H1 (cell line): ENCODE results near the gene KCND1. TPM values are rescaled to one million over a fixed set of nuclear protein-coding genes. Genes with fewer than 3 reads are reported as not detected.

Experiments used
- GTF2F1 ChIP-seq: IDR thresholded peaks from 2 replicates; pipeline ENCODE4 v1.6.1; 2012; ENCODE audit warnings: low read depth, low read length, improper control_type of control experiment, borderline replicate concordance
- NANOG ChIP-seq: IDR thresholded peaks from 2 replicates; pipeline ENCODE4 v1.6.1; 2011; ENCODE audit warnings: low read length, low read depth, mild to moderate bottlenecking, inconsistent platforms; ENCODE audit not compliant: insufficient read depth, poor library complexity, severe bottlenecking
- RBBP5 ChIP-seq: IDR thresholded peaks from 2 replicates; pipeline ENCODE4 v1.7.1; 2012; ENCODE audit warnings: low read depth, mild to moderate bottlenecking, inconsistent platforms, low read length, moderate library complexity, borderline replicate concordance
- SAP30 ChIP-seq: fragments of 300-600 bp; sonication (generic); IDR thresholded peaks from 2 replicates; pipeline ENCODE4 v1.7.1; 2012; ENCODE audit warnings: low read length, moderate library complexity, mild to moderate bottlenecking, inconsistent platforms; ENCODE audit not compliant: insufficient read depth, insufficient replicate concordance
- SIN3A ChIP-seq, 2 experiments: IDR thresholded peaks in 1 of 2; conservative IDR thresholded peaks in 1 of 2; 2 replicates each; pipeline ENCODE4 v1.6.1; 2011 to 2012; ENCODE audit warnings: low read length in 2 of 2, improper control_type of control experiment in 1 of 2, low read depth in 1 of 2, mild to moderate bottlenecking in 1 of 2
- SP1 ChIP-seq: IDR thresholded peaks from 2 replicates; pipeline ENCODE4 v1.6.1; 2011; ENCODE audit warnings: low read depth, low read length
- polyA plus RNA-seq, 7 experiments: library from polyadenylated mRNA; depleted of rRNA in 3 of 7; stranded (reverse) in 5 of 7; unstranded in 2 of 7; fragments of >200 nt in 5 of 7; fragments of 200-250 nt in 2 of 7; gene quantifications; 1 replicate in 5 of 7; 2 replicates in 1 of 7; 4 replicates in 1 of 7; pipeline versions ENCODE4 v1.2.1 to v1.2.3, GENCODE V29; 2011 to 2013; ENCODE audit warnings: missing spikeins in 2 of 7, mixed read lengths in 2 of 7
- total RNA-seq: library from RNA; stranded (reverse); fragmentation: NEBNext Ultra II Directional; extraction: Animal tissue kit (Norgen Biotek cat#: 25700); gene quantifications from 2 replicates; pipeline ENCODE4 v1.2.1, GENCODE V29; 2021
- TF ChIP-seq, protein P1 (sequence below): fragments of 300-600 bp; sonication (generic); IDR thresholded peaks from 2 replicates; pipeline ENCODE4 v1.7.1; 2012; ENCODE audit warnings: low read length, moderate library complexity, mild to moderate bottlenecking, inconsistent platforms; ENCODE audit not compliant: insufficient replicate concordance
- TF ChIP-seq, protein P2 (sequence below): IDR thresholded peaks from 2 replicates; pipeline ENCODE4 v1.6.1; 2011; ENCODE audit warnings: low read depth, mild to moderate bottlenecking, low read length; ENCODE audit not compliant: insufficient read depth

KCND1 gene
- total and polyA plus RNA-seq, 2 of the 8 experiments (the other 6 are each of a cell fraction or from before 2014, with no cell fraction given), result 3.1 to 6.8 TPM

DNA sequence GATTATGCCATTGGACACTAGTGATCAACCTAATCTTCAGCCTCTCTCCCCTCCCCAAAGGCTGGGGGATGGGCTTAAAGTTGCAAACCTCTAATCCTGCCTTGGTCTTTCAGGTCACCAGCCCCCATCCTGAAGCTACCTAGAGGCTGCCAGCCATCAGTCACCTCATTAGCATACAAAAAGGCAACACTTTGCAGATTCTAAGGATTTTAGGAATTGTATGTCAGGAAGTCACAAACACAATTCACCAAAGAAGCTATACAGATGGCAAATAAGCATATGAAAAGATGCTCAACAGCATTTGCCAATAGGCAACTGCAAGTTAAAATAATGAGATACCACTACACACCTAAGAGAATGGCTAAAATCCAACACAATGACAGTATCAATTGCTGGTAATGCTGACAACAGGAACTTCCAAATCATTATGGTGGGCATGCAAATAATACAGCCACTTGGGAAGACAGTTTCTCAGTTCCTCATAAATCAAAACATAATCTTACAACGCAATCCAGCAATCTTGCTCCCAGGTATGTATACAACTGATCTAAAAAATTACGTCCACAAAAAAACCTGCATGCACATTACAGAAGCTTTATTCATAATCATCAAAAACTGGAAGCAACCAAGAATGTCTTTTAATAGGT, 43.8 kb downstream of the KCND1 start (continued):
- TF ChIP-seq, protein P1, sequence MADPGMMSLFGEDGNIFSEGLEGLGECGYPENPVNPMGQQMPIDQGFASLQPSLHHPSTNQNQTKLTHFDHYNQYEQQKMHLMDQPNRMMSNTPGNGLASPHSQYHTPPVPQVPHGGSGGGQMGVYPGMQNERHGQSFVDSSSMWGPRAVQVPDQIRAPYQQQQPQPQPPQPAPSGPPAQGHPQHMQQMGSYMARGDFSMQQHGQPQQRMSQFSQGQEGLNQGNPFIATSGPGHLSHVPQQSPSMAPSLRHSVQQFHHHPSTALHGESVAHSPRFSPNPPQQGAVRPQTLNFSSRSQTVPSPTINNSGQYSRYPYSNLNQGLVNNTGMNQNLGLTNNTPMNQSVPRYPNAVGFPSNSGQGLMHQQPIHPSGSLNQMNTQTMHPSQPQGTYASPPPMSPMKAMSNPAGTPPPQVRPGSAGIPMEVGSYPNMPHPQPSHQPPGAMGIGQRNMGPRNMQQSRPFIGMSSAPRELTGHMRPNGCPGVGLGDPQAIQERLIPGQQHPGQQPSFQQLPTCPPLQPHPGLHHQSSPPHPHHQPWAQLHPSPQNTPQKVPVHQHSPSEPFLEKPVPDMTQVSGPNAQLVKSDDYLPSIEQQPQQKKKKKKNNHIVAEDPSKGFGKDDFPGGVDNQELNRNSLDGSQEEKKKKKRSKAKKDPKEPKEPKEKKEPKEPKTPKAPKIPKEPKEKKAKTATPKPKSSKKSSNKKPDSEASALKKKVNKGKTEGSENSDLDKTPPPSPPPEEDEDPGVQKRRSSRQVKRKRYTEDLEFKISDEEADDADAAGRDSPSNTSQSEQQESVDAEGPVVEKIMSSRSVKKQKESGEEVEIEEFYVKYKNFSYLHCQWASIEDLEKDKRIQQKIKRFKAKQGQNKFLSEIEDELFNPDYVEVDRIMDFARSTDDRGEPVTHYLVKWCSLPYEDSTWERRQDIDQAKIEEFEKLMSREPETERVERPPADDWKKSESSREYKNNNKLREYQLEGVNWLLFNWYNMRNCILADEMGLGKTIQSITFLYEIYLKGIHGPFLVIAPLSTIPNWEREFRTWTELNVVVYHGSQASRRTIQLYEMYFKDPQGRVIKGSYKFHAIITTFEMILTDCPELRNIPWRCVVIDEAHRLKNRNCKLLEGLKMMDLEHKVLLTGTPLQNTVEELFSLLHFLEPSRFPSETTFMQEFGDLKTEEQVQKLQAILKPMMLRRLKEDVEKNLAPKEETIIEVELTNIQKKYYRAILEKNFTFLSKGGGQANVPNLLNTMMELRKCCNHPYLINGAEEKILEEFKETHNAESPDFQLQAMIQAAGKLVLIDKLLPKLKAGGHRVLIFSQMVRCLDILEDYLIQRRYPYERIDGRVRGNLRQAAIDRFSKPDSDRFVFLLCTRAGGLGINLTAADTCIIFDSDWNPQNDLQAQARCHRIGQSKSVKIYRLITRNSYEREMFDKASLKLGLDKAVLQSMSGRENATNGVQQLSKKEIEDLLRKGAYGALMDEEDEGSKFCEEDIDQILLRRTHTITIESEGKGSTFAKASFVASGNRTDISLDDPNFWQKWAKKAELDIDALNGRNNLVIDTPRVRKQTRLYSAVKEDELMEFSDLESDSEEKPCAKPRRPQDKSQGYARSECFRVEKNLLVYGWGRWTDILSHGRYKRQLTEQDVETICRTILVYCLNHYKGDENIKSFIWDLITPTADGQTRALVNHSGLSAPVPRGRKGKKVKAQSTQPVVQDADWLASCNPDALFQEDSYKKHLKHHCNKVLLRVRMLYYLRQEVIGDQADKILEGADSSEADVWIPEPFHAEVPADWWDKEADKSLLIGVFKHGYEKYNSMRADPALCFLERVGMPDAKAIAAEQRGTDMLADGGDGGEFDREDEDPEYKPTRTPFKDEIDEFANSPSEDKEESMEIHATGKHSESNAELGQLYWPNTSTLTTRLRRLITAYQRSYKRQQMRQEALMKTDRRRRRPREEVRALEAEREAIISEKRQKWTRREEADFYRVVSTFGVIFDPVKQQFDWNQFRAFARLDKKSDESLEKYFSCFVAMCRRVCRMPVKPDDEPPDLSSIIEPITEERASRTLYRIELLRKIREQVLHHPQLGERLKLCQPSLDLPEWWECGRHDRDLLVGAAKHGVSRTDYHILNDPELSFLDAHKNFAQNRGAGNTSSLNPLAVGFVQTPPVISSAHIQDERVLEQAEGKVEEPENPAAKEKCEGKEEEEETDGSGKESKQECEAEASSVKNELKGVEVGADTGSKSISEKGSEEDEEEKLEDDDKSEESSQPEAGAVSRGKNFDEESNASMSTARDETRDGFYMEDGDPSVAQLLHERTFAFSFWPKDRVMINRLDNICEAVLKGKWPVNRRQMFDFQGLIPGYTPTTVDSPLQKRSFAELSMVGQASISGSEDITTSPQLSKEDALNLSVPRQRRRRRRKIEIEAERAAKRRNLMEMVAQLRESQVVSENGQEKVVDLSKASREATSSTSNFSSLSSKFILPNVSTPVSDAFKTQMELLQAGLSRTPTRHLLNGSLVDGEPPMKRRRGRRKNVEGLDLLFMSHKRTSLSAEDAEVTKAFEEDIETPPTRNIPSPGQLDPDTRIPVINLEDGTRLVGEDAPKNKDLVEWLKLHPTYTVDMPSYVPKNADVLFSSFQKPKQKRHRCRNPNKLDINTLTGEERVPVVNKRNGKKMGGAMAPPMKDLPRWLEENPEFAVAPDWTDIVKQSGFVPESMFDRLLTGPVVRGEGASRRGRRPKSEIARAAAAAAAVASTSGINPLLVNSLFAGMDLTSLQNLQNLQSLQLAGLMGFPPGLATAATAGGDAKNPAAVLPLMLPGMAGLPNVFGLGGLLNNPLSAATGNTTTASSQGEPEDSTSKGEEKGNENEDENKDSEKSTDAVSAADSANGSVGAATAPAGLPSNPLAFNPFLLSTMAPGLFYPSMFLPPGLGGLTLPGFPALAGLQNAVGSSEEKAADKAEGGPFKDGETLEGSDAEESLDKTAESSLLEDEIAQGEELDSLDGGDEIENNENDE, result peak; percentile 62
- TF ChIP-seq GTF2F1, result no peak
- TF ChIP-seq RBBP5, result no peak
- 0 out of 4 replicates have a peak, but pooled peaks of 1 of the 2 experiments have one; percentile 31 for TF ChIP-seq SIN3A (conservative IDR thresholded peaks at IDR 0.05 in 1 of 2, IDR thresholded peaks at IDR 0.05 in 1 of 2; ENCODE audit: low read depth in 1 of 2, low read length in 2 of 2)
- TF ChIP-seq NANOG, result peak; percentile 70
- TF ChIP-seq SAP30, result no peak
- TF ChIP-seq, protein P2, sequence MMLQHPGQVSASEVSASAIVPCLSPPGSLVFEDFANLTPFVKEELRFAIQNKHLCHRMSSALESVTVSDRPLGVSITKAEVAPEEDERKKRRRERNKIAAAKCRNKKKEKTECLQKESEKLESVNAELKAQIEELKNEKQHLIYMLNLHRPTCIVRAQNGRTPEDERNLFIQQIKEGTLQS, result no peak
- TF ChIP-seq SP1, result peak; percentile 64; the same call in 1 of the 2 replicates
